Measurements from ENCODE around the gene OGFRL1. TPM values are rescaled to one million over a fixed set of nuclear protein-coding genes. Genes with fewer than 3 reads are reported as not detected.

OGFRL1 gene
- total and polyA plus RNA-seq, 4 donors = 0.71 to 9.3 (median 3.3) TPM

- no peak for TF ChIP-seq ATF3 (IDR thresholded peaks at IDR 0.05)
- TF ChIP-seq REST (IDR thresholded peaks at IDR 0.05) = no peak
- TF ChIP-seq HNF4G (IDR thresholded peaks at IDR 0.05) = no peak
Observed at GRCh38 chr6:71287926-71288227, 734 bp upstream of the OGFRL1 start (continued).

DNA sequence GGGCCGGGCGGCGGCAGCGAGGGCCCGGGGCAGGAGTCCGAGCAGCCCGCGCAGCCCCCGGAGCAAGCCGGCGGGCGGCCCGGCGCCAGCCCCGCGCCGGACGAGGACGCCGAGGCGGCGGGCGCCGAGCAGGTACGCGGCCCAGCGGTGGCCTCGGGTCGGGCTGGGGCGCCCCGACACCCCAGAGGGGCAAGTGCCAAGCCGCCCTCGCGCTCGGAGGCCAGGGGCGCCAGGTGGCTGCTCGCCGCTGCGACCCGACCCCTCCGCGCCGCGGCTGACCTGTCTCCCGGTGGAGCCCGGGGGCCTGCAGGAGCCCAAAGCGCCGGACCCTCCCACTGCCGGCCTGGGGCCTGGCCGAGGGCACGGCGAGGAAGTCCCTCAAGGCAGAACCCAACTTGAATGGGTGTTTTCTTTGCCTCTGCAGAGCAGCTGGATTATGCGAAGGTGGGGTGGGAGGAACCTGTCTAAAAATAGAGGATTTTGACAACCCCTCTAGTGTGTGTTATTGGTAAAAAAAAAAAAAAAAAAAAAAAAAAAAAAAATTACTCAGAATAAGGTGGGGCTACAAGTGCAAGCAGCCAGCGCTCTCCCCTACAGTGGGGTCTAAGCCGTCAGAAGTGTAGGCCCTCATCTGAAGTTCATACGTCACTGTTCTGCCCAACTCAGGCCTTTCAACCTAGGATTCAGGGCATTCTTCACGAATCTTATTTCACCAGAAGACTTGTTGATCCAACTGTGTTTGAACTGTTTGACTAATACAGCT lies 609 bp downstream of the OGFRL1 start:
- Histone ChIP-seq H3K4me1 (ENCODE audit: control insufficient read depth in 4 of 4, insufficient read depth in 4 of 4, low read length in 3 of 4) (peaks cover 0 to 13% (median 6%) of the 10 kb centered on the region in 4 donors), H3K36me3 (ENCODE audit: control insufficient read depth in 4 of 4, insufficient read depth in 3 of 4, low read depth in 1 of 4, low read length in 3 of 4) (no peaks in the 10 kb centered on the region), H3K9me3 (ENCODE audit: control insufficient read depth in 4 of 4, low read length in 3 of 4) (no peaks in the 10 kb centered on the region), H3K4me3 (ENCODE audit: low read depth in 1 of 3, low read length in 3 of 3) (peak overlapping the region; percentile 63 to 94 (median 63)), H3K27ac (ENCODE audit: low read depth in 1 of 2, low read length in 2 of 2) (peak overlapping the region; percentile 82 to 83), H3K9ac (ENCODE audit: low read depth in 1 of 2, low read length in 2 of 2) (peak overlapping the region; percentile 8 to 73), H3K27me3 (ENCODE audit: control insufficient read depth in 4 of 4, insufficient read depth in 4 of 4, low read length in 3 of 4) (no peaks in the 10 kb centered on the region)
- peak; percentile 60 for DNase-seq (ENCODE audit: low spot score)
- TF ChIP-seq MAX (IDR thresholded peaks at IDR 0.05) (no peak), FOXA2 (IDR thresholded peaks at IDR 0.05) (no peak), HNF4G (IDR thresholded peaks at IDR 0.05) (no peak), YY1 (IDR thresholded peaks at IDR 0.05) (no peak), HNF4A (conservative IDR thresholded peaks at IDR 0.05) (no peak), RXRA (IDR thresholded peaks at IDR 0.05) (no peak), NR2F2 (IDR thresholded peaks at IDR 0.05) (no peak), FOXA1 (IDR thresholded peaks at IDR 0.05) (no peak), REST (IDR thresholded peaks at IDR 0.05) (no peak), CTCF (IDR thresholded peaks at IDR 0.05; ENCODE audit: low read depth, low read length, missing input control) (no peak), JUND (IDR thresholded peaks at IDR 0.05) (no peak), RAD21 (IDR thresholded peaks at IDR 0.05) (no peak), ATF3 (IDR thresholded peaks at IDR 0.05) (no peak), GABPA (IDR thresholded peaks at IDR 0.05 in 1 of 2, conservative IDR thresholded peaks at IDR 0.05 in 1 of 2) (no peak), TAF1 (conservative IDR thresholded peaks at IDR 0.05) (no peak), SP1 (IDR thresholded peaks at IDR 0.05) (no peak), EGR1 (IDR thresholded peaks at IDR 0.05; ENCODE audit: low read depth in 2 of 2) (no peak)
- TF ChIP-seq, protein P1, sequence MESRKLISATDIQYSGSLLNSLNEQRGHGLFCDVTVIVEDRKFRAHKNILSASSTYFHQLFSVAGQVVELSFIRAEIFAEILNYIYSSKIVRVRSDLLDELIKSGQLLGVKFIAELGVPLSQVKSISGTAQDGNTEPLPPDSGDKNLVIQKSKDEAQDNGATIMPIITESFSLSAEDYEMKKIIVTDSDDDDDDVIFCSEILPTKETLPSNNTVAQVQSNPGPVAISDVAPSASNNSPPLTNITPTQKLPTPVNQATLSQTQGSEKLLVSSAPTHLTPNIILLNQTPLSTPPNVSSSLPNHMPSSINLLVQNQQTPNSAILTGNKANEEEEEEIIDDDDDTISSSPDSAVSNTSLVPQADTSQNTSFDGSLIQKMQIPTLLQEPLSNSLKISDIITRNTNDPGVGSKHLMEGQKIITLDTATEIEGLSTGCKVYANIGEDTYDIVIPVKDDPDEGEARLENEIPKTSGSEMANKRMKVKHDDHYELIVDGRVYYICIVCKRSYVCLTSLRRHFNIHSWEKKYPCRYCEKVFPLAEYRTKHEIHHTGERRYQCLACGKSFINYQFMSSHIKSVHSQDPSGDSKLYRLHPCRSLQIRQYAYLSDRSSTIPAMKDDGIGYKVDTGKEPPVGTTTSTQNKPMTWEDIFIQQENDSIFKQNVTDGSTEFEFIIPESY (IDR thresholded peaks at IDR 0.05) = no peak
- 4% methylated on average over 57 of the region's 57 CpGs for WGBS

All from liver (tissue), 9 donors.